GM12878 (cell line): ENCODE measurements around the gene CDH5. TPM values are rescaled to one million over a fixed set of nuclear protein-coding genes. Genes with fewer than 3 reads are reported as not detected.

Experiments
- NBN ChIP-seq: fragments of 450-650 bp; IDR thresholded peaks from 2 replicates; pipeline ENCODE4 v1.6.1; 2016
- SUZ12 ChIP-seq: fragments of 200-600 bp; sonication (generic); IDR thresholded peaks from one replicate; pipeline ENCODE4 v1.6.1; 2018; ENCODE audit warnings: antibody characterized with exemption, mild to moderate bottlenecking; ENCODE audit not compliant: unreplicated experiment
- polyA plus RNA-seq, 11 experiments: library from polyadenylated mRNA; depleted of rRNA in 4 of 11; unstranded in 6 of 11; stranded (reverse) in 5 of 11; fragments of >200 nt; fragmentation: Nextera tagmentation in 4 of 11; fragmentation: Illumina TruSeq in 1 of 11; extraction: Ambion mirVana in 4 of 11; extraction: Trizol in 1 of 11; gene quantifications; 1 replicate in 1 of 11; 2 replicates in 10 of 11; pipeline versions ENCODE4 v1.2.1 to v1.2.3, GENCODE V29; 2011 to 2016; ENCODE audit warnings: inconsistent platforms in 2 of 11, missing spikeins in 2 of 11, low read depth in 1 of 11
- total RNA-seq, 4 experiments: library from RNA; depleted of rRNA in 3 of 4; stranded (reverse); fragments of >200 nt in 3 of 4; fragmentation: Illumina TruSeq in 1 of 4; extraction: Trizol in 1 of 4; gene quantifications; 2 replicates each; pipeline versions ENCODE4 v1.2.1 to v1.2.3, GENCODE V29; 2013 to 2021
- TF ChIP-seq, protein P1 (sequence below): IDR thresholded peaks from 2 replicates; pipeline ENCODE4 v1.6.1; 2012; ENCODE audit warnings: improper control_type of control experiment, low read depth, low read length; ENCODE audit not compliant: insufficient replicate concordance
- TF ChIP-seq, protein P2 (sequence below): IDR thresholded peaks from 2 replicates; pipeline ENCODE4 v1.6.1; 2011; ENCODE audit warnings: borderline replicate concordance, low read depth, mild to moderate bottlenecking, moderate library complexity, mixed read lengths, low read length; ENCODE audit not compliant: insufficient read depth; ENCODE audit errors: extremely low read length
- TF ChIP-seq, protein P3 (sequence below): fragments of 450-650 bp; IDR thresholded peaks from 2 replicates; pipeline ENCODE4 v1.6.1; 2017; ENCODE audit warnings: mild to moderate bottlenecking, moderate library complexity
- TF ChIP-seq, protein P4 (sequence below): fragments of 450-650 bp; IDR thresholded peaks from 2 replicates; pipeline ENCODE4 v1.6.1; 2018; ENCODE audit warnings: mild to moderate bottlenecking, low read depth, moderate library complexity; ENCODE audit not compliant: partially characterized antibody
- TF ChIP-seq, protein P5 (sequence below): IDR thresholded peaks from 2 replicates; pipeline ENCODE4 v1.6.1; 2012; ENCODE audit warnings: low read depth, low read length, improper control_type of control experiment

Gene CDH5
- total and polyA plus RNA-seq, 10 of the 15 experiments (the other 5 are each of a cell fraction or from before 2014, with no cell fraction given): not detected

DNA sequence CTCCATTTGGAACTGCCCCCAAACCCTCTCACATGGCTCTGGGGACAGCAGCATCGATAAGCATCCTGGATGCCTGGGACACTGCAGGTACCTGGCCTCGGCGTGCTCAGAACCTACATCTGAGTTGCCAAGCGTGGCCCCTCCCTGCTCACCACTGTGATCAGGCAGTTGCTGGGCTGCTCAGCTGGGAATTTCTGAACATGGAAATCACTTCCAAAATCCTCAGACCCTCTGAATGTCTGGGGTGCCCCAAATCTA is 6.3 kb downstream of the CDH5 start (continued):
- TF ChIP-seq, protein P1, sequence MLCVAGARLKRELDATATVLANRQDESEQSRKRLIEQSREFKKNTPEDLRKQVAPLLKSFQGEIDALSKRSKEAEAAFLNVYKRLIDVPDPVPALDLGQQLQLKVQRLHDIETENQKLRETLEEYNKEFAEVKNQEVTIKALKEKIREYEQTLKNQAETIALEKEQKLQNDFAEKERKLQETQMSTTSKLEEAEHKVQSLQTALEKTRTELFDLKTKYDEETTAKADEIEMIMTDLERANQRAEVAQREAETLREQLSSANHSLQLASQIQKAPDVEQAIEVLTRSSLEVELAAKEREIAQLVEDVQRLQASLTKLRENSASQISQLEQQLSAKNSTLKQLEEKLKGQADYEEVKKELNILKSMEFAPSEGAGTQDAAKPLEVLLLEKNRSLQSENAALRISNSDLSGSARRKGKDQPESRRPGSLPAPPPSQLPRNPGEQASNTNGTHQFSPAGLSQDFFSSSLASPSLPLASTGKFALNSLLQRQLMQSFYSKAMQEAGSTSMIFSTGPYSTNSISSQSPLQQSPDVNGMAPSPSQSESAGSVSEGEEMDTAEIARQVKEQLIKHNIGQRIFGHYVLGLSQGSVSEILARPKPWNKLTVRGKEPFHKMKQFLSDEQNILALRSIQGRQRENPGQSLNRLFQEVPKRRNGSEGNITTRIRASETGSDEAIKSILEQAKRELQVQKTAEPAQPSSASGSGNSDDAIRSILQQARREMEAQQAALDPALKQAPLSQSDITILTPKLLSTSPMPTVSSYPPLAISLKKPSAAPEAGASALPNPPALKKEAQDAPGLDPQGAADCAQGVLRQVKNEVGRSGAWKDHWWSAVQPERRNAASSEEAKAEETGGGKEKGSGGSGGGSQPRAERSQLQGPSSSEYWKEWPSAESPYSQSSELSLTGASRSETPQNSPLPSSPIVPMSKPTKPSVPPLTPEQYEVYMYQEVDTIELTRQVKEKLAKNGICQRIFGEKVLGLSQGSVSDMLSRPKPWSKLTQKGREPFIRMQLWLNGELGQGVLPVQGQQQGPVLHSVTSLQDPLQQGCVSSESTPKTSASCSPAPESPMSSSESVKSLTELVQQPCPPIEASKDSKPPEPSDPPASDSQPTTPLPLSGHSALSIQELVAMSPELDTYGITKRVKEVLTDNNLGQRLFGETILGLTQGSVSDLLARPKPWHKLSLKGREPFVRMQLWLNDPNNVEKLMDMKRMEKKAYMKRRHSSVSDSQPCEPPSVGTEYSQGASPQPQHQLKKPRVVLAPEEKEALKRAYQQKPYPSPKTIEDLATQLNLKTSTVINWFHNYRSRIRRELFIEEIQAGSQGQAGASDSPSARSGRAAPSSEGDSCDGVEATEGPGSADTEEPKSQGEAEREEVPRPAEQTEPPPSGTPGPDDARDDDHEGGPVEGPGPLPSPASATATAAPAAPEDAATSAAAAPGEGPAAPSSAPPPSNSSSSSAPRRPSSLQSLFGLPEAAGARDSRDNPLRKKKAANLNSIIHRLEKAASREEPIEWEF: no peak
- TF ChIP-seq, protein P2, sequence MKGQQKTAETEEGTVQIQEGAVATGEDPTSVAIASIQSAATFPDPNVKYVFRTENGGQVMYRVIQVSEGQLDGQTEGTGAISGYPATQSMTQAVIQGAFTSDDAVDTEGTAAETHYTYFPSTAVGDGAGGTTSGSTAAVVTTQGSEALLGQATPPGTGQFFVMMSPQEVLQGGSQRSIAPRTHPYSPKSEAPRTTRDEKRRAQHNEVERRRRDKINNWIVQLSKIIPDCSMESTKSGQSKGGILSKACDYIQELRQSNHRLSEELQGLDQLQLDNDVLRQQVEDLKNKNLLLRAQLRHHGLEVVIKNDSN: no peak
- TF ChIP-seq NBN (no peak), SUZ12 (no peak)
- TF ChIP-seq, protein P3, sequence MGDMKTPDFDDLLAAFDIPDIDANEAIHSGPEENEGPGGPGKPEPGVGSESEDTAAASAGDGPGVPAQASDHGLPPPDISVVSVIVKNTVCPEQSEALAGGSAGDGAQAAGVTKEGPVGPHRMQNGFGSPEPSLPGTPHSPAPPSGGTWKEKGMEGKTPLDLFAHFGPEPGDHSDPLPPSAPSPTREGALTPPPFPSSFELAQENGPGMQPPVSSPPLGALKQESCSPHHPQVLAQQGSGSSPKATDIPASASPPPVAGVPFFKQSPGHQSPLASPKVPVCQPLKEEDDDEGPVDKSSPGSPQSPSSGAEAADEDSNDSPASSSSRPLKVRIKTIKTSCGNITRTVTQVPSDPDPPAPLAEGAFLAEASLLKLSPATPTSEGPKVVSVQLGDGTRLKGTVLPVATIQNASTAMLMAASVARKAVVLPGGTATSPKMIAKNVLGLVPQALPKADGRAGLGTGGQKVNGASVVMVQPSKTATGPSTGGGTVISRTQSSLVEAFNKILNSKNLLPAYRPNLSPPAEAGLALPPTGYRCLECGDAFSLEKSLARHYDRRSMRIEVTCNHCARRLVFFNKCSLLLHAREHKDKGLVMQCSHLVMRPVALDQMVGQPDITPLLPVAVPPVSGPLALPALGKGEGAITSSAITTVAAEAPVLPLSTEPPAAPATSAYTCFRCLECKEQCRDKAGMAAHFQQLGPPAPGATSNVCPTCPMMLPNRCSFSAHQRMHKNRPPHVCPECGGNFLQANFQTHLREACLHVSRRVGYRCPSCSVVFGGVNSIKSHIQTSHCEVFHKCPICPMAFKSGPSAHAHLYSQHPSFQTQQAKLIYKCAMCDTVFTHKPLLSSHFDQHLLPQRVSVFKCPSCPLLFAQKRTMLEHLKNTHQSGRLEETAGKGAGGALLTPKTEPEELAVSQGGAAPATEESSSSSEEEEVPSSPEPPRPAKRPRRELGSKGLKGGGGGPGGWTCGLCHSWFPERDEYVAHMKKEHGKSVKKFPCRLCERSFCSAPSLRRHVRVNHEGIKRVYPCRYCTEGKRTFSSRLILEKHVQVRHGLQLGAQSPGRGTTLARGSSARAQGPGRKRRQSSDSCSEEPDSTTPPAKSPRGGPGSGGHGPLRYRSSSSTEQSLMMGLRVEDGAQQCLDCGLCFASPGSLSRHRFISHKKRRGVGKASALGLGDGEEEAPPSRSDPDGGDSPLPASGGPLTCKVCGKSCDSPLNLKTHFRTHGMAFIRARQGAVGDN: no peak
- TF ChIP-seq, protein P4, sequence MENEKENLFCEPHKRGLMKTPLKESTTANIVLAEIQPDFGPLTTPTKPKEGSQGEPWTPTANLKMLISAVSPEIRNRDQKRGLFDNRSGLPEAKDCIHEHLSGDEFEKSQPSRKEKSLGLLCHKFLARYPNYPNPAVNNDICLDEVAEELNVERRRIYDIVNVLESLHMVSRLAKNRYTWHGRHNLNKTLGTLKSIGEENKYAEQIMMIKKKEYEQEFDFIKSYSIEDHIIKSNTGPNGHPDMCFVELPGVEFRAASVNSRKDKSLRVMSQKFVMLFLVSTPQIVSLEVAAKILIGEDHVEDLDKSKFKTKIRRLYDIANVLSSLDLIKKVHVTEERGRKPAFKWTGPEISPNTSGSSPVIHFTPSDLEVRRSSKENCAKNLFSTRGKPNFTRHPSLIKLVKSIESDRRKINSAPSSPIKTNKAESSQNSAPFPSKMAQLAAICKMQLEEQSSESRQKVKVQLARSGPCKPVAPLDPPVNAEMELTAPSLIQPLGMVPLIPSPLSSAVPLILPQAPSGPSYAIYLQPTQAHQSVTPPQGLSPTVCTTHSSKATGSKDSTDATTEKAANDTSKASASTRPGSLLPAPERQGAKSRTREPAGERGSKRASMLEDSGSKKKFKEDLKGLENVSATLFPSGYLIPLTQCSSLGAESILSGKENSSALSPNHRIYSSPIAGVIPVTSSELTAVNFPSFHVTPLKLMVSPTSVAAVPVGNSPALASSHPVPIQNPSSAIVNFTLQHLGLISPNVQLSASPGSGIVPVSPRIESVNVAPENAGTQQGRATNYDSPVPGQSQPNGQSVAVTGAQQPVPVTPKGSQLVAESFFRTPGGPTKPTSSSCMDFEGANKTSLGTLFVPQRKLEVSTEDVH: no peak
- TF ChIP-seq, protein P5, sequence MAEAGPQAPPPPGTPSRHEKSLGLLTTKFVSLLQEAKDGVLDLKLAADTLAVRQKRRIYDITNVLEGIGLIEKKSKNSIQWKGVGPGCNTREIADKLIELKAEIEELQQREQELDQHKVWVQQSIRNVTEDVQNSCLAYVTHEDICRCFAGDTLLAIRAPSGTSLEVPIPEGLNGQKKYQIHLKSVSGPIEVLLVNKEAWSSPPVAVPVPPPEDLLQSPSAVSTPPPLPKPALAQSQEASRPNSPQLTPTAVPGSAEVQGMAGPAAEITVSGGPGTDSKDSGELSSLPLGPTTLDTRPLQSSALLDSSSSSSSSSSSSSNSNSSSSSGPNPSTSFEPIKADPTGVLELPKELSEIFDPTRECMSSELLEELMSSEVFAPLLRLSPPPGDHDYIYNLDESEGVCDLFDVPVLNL: no peak
